Measurements from ENCODE around the gene ZNF664. TPM values are rescaled to one million over a fixed set of nuclear protein-coding genes. Genes with fewer than 3 reads are reported as not detected.

ZNF664 gene
- total and polyA plus RNA-seq, 2 of the 8 experiments (the other 6 are each of a cell fraction or from before 2014, with no cell fraction given), result 22.8 to 51.4 TPM

- H3K27me3 ChIP-seq (replicated peaks in 1 of 4; ENCODE audit: control insufficient read depth in 3 of 4, extremely low read depth in 1 of 4, insufficient read depth in 3 of 4, low read length in 3 of 4), result peaks cover 0 to 2% (median under 1%) of the 10 kb centered on the region in 4 experiments; a peak in 1 of 7 replicates
- H3K14ac ChIP-seq (ENCODE audit: insufficient read length), result no peak overlapping the region
- H2BK12ac ChIP-seq (ENCODE audit: low read depth, low read length), result no peak overlapping the region
- no peak overlapping the region for H3K9ac ChIP-seq (replicated peaks in 1 of 4; ENCODE audit: extremely low read depth in 1 of 4, low read depth in 3 of 4, low read length in 3 of 4)
- no peaks in the 10 kb centered on the region for H3K79me2 ChIP-seq (ENCODE audit: control insufficient read depth in 1 of 2, insufficient read depth in 2 of 2, low read length in 2 of 2)
- H3K9me3 ChIP-seq (ENCODE audit: insufficient read depth in 2 of 2, low read depth in 1 of 2, low read length in 1 of 2), result no peaks in the 10 kb centered on the region
- WGBS, 2 experiments (ENCODE audit: extremely low coverage in 1 of 2, insufficient coverage in 1 of 2, insufficient read length in 1 of 2, insufficient replicate concordance in 2 of 2, low coverage in 1 of 2, low lambda C conversion rate in 2 of 2, missing lambda C conversion rate in 1 of 2), result 83% methylated on average over 16 of the region's 16 CpGs; no CpG with 5 or more reads in 1 of the 2 experiments
- no peaks in the 10 kb centered on the region for H3K4me1 ChIP-seq (replicated peaks in 1 of 4; ENCODE audit: control insufficient read depth in 3 of 4, insufficient read depth in 4 of 4, low read length in 3 of 4)
- no peaks in the 10 kb centered on the region for H3K79me1 ChIP-seq (ENCODE audit: low read depth, low read length)
- H3K36me3 ChIP-seq (ENCODE audit: control insufficient read depth in 2 of 4, insufficient read depth in 4 of 4, low read length in 3 of 4), result no peaks in the 10 kb centered on the region
- H3K56ac ChIP-seq (replicated peaks; ENCODE audit: insufficient read length, low read depth, low read length), result no peak overlapping the region
- no peak overlapping the region for H2AK5ac ChIP-seq (ENCODE audit: low read depth, low read length)
- H2BK20ac ChIP-seq (ENCODE audit: low read length), result no peak overlapping the region
- no peak overlapping the region for H4K8ac ChIP-seq (ENCODE audit: extremely low read depth, insufficient read depth, low read length)
- H2AFZ ChIP-seq (ENCODE audit: low read length), result no peak overlapping the region
- no peak overlapping the region for H2BK5ac ChIP-seq (ENCODE audit: low read depth, low read length)
- no peak overlapping the region for H3K4me3 ChIP-seq (ENCODE audit: extremely low read depth in 1 of 4, insufficient read depth in 2 of 4, low read depth in 3 of 4, low read length in 4 of 4)
- no peaks in the 10 kb centered on the region for H4K20me1 ChIP-seq (replicated peaks in 1 of 2; ENCODE audit: control insufficient read depth in 1 of 2, insufficient read depth in 2 of 2, low read length in 2 of 2)
- POLR2A ChIA-PET (ENCODE audit: partially characterized antibody), result no interaction called here
- no peak overlapping the region for H4K91ac ChIP-seq (replicated peaks; ENCODE audit: insufficient read length, low read length)
- H3K23me2 ChIP-seq (ENCODE audit: low read depth, low read length), result no peaks in the 10 kb centered on the region
- H4K5ac ChIP-seq (ENCODE audit: insufficient read length, low read depth, low read length), result no peak overlapping the region
- FAIRE-seq (no peak), DNase-seq (ENCODE audit: low read depth in 1 of 2, low spot score in 2 of 2) (no peak)
- no peak overlapping the region for H3K4ac ChIP-seq (replicated peaks; ENCODE audit: insufficient read length, low read depth, low read length)
- CTCF ChIA-PET (ENCODE audit: partially characterized antibody), result interaction anchor here (0.7 to 5.2 kb wide), 25 partner anchors 9 to 376 kb away, joined by 3 to 27 read pairs (median 5); no protein-coding TSS in a partner anchor
- H2BK15ac ChIP-seq (ENCODE audit: low read length), result no peak overlapping the region
- H3K23ac ChIP-seq (ENCODE audit: insufficient read length), result no peak overlapping the region
- no peak overlapping the region for H3K27ac ChIP-seq (ENCODE audit: low read depth, low read length)
- H3K4me2 ChIP-seq (ENCODE audit: insufficient read depth in 1 of 2, low read depth in 2 of 2, low read length in 2 of 2), result no peak overlapping the region
- H2BK120ac ChIP-seq (replicated peaks; ENCODE audit: low read depth, low read length), result no peak overlapping the region
- H3K18ac ChIP-seq (ENCODE audit: extremely low read depth, low read length), result no peak overlapping the region
- TF ChIP-seq GTF2F1 (IDR thresholded peaks at IDR 0.05; ENCODE audit: borderline replicate concordance, low read depth, low read length), result no peak
- TF ChIP-seq E2F6 (IDR thresholded peaks at IDR 0.05), result no peak
- TF ChIP-seq CHD1 (IDR thresholded peaks at IDR 0.05; ENCODE audit: low read depth, low read length), result no peak
- TF ChIP-seq EZH2 (IDR thresholded peaks at IDR 0.05; ENCODE audit: low read depth, low read length, severe bottlenecking), result no peak
- TF ChIP-seq FOSL1 (IDR thresholded peaks at IDR 0.05; ENCODE audit: insufficient read depth, low read depth, low read length), result no peak
- no peak for TF ChIP-seq GABPA (IDR thresholded peaks at IDR 0.05; ENCODE audit: borderline replicate concordance, insufficient read depth, low read length)
- no peak for TF ChIP-seq SP2 (IDR thresholded peaks at IDR 0.05; ENCODE audit: low read length)
- TF ChIP-seq HDAC2 (IDR thresholded peaks at IDR 0.05; ENCODE audit: borderline replicate concordance in 1 of 2, low read depth in 2 of 2, low read length in 2 of 2), result no peak
- TF ChIP-seq BRCA1 (IDR thresholded peaks at IDR 0.05; ENCODE audit: low read depth, low read length), result no peak
- no peak for TF ChIP-seq KDM1A (IDR thresholded peaks at IDR 0.05; ENCODE audit: borderline replicate concordance, low read length)
- no peak for TF ChIP-seq POU5F1 (IDR thresholded peaks at IDR 0.05; ENCODE audit: low read depth, low read length)
Observed at GRCh38 chr12:123939716-123940626, 33.0 kb upstream of the ZNF664 start.
